Hippocampal formation (tissue), 2 donors: ENCODE results near the gene FBXW2.
A peak's percentile ranks its signal among the peaks of the same experiment; 100 is the strongest.
"Not testable (repeated sequence)": the region's sequence is repeated elsewhere in the genome, so short reads cannot be mapped to it uniquely, and the experiment has no call there.

ENCODE experiments used
- DNase-seq, 2 donors: peaks; one replicate each; lab custom pipeline; 2025; lab: John Stamatoyannopoulos, UW

FBXW2 gene, protein sequence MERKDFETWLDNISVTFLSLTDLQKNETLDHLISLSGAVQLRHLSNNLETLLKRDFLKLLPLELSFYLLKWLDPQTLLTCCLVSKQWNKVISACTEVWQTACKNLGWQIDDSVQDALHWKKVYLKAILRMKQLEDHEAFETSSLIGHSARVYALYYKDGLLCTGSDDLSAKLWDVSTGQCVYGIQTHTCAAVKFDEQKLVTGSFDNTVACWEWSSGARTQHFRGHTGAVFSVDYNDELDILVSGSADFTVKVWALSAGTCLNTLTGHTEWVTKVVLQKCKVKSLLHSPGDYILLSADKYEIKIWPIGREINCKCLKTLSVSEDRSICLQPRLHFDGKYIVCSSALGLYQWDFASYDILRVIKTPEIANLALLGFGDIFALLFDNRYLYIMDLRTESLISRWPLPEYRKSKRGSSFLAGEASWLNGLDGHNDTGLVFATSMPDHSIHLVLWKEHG

DNA sequence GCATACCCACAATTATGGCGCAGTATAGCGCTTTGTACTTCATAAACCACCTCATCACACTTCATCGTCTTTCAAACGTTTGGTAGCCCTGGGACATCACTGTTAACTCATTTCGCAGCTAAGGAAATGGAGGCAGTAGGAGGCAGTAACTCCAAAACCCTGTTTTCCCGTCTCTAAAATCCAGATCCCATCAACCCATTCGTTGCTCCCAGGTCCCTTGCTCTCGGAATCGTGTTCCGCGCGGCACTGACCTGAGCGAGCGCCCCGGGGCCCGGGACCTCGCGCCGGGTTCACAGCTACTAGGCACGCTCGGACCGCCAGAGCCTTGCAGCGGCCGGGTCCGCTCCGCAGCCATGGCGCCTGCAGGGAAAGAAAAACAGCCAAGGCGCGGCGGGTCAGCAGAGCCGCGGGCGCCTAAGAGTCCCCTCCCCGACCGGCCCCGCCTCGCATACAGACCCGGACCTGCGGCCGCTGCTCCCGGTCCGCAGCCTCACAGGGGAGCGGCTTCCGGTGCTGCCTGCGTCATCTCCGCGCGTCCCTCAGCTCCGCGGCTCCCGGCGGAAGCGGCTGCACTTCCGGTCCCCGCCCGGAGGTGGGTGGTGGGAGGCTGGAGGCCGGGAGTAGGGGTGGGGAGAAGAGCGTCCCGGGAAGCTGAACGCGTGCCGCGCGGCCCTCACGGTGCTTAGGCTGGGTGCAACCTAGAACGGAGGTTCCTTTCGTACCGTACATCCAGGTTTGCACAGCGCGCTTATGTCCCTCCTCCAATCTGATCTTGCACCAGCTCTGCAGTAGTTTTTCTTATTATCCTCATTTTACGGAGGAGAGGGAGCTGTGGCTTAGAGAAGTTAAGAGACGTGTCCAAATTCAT is at the start of gene FBXW2:
TSS of gene FBXW2 (minus strand) at position 519 of the 868 bp plus-strand sequence. CDS start 5,158 bp downstream, outside the sequence.
- peak; percentile 65 to 89 for DNase-seq

- DNase-seq, result no peak
Observed at GRCh38 chr9:120841930-120842684, 48.9 kb upstream of the FBXW2 start.

- no peak for DNase-seq
Observed at GRCh38 chr9:120839146-120839545, 45.9 kb upstream of the FBXW2 start.

DNA sequence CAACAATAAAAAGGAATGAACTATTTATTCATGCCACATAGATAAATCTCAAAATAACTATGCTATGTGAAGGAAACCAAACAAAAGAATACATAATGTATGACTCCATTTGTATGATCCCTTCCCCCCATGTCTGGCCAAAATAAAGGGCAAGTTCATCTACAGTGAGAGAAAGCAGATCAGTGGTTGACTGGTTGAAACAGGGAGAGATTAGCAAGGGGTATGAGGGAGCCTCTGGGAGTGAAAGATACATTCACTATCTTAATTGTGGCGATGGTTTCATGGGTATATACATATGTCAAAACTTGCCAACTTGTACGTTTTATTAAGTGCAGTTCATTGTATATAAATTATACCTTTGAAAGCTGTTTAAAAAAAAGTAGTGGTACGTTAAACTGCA is 44.7 kb upstream of the FBXW2 start:
- no peak for DNase-seq

- no peak for DNase-seq
Observed at GRCh38 chr9:120833325-120833724, 40.1 kb upstream of the FBXW2 start.

GRCh38 chr9:120832807-120833206 is 39.6 kb upstream of the FBXW2 start:
- no peak for DNase-seq

DNA sequence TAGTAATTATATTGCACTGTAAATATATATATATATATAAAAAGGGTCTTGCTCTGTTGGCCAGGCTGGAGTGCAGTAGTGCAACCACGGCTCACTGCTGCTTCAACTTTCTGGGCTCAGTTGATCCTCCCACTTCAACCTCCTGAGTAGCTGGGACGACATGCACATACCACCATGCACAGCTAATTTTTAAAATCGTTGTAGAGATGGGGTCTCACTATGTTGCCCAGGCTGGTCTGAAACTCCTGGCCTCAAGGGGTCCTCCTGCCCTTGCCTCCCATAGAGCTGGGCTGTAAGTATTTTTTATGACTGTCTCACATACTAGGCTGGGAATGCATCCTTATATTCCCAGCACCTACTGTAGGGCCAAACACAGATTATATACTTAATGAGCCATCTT is 37.6 kb upstream of the FBXW2 start:
- DNase-seq, result no peak

GRCh38 chr9:120830151-120830550 is 36.9 kb upstream of the FBXW2 start:
- DNase-seq, result no peak

- DNase-seq, result no peak
Observed at GRCh38 chr9:120829650-120830049, 36.4 kb upstream of the FBXW2 start.

DNA sequence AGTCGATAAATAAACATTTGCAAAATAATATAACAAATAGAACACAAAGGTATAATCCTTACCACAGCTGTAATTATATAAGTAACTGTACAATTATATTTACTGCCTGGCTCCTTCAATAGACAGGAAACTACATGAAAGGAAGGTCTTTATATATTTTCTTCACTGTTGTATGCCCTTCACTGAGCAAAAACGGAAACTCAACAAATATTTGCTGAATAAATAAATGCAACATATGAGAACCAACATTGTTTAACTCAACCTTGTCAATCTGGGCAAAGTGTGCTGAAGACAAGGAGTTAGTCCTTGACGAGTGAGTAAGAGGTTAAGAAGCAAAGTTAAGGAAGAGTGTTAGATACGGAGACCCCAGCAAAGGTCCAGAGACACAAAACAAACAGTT is 26.9 kb upstream of the FBXW2 start:
- no peak for DNase-seq

- no peak for DNase-seq
Observed at GRCh38 chr9:120818595-120818994, 25.4 kb upstream of the FBXW2 start.

- DNase-seq, result no peak
Observed at GRCh38 chr9:120815075-120815474, 21.9 kb upstream of the FBXW2 start.

DNA sequence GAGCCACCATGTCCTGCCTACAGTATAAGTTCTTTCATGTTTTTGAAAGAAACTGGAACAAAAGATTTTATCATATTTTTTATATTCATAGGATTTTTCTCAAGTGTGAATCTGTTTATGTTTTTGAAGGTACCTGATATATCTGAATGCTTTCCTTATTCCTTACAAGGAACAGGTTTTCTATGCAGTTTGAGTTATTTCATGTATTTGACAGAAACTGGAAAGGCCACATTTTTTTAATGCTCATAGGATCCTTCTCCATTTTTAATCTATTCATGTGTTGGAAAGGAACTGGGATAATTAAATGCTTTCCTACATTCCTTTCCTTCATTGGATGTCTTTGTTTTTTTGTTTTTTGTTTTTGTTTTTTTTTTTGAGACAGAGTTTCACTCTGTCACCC is 15.7 kb upstream of the FBXW2 start:
- DNase-seq, result no peak

GRCh38 chr9:120807607-120808379 is 14.6 kb upstream of the FBXW2 start:
- no peak for DNase-seq

DNA sequence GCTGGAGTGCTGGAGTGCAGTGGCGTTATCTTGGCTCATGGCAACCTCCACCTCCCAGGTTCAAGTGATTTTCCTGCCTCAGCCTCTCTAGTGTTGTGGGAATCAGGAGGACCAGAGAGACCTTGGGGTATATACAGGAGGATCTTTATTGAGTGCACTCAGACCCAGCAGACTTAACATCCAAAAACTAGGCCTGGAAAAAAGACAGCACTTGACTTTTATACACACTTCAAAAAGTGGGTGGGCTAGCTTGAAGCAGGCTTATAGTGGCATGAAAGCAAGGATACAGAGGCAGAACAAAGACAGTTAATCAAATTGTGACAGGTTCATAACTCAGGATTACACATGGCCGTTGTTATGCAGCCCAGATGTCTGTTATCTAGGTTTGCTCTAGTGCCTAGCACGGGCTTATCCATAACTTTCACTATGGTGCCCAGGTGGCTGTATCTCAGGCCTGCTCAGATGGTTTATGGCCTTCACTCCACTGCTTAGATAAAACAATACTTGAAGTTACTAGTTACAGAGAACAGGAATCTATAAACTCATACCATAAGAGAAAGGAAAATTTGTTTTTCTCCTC is 11.7 kb upstream of the FBXW2 start:
- not testable (repeated sequence) for DNase-seq

DNA sequence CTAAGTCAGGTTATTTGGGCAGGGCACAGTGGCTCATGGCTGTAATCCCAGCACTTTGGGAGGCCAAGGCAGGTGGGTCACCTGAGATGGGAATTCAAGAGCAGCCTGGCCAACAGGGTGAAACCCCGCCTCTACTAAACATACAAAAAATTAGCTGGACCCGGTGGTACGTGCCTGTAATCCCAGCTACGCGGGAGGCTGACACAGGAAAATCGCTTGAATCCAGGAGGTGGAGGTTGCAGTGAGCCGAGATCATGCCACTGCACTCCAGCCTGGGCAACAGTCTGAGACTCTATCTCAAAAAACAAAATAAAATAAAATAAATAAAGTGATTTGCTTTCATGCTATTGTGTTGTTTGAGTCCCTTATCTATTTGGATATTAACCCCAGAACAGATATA is 8.2 kb upstream of the FBXW2 start:
- no peak for DNase-seq

DNA sequence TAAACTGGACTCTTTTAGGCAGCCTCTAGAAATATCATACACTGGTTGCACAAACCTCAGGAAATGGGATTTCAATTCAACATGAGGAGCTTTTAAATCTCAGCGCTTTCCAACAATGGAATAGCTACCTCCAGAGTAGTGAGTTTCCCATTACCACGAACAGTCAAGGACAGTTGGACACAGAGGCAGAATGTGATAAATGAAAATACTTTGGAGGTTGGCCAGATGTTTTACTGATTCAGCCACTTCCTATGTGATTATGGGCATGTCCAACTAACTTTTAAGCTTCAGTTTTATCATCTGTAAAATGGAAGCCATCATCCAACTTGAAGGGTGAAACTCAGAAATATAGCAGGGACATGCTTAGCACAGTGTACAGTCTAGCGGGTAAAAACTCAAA is 2.1 kb downstream of the FBXW2 start:
- DNase-seq, result no peak

DNA sequence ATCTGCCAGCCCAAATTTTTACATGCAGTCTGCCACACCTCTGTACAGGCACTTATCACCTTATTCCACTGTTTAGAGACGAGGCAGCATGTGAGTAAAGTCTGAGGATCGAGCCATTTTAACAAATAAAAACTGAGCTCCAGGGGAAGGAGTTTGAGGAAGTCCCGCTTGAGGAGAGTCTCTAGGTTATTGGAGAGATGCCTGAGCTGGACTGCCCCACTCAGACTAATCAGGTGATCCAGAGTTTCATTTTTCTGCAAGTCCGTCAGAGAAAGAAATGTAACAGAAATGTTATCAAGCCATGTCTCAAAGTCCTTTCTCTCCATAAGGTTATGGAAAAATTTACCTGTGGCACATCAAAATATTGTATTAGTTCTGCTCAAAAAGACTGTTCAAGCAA is 5.3 kb downstream of the FBXW2 start:
- no peak for DNase-seq

- DNase-seq, result no peak
Observed at GRCh38 chr9:120783602-120784047, 9.6 kb downstream of the FBXW2 start.

DNA sequence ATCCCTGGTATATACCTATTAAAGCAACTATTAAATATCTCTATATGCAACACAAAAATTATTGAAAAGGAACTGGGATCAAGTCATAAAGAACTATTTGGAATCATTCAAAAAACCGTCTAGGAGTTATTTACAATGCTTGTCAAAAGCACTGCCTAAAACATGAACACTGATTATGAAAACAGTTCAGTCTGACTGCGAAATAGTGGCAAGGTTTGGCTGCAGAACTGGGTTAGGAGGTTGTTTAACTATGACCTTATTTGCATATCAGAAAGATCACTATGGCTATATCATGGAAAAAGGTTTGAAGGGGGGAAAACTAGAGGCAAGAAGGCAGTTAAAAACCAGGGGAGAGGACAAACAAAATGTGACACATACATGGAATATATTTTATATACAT is 12.0 kb downstream of the FBXW2 start:
- no peak for DNase-seq

- DNase-seq, result no peak
Observed at GRCh38 chr9:120780367-120780766, 12.8 kb downstream of the FBXW2 start.
